GM12892 (cell line): ENCODE data around the gene USF2.

Experiments used
- POLR2A ChIP-seq: IDR thresholded peaks from 2 replicates; pipeline ENCODE4 v1.6.1; 2011; ENCODE audit warnings: low read depth, low read length, control low read depth
- POLR2AphosphoS5 ChIP-seq: IDR thresholded peaks from 2 replicates; pipeline ENCODE4 v1.6.1; 2011; ENCODE audit warnings: low read depth, low read length, control low read depth
- TAF1 ChIP-seq: IDR thresholded peaks from 2 replicates; pipeline ENCODE4 v1.6.1; 2011; ENCODE audit warnings: low read depth, mild to moderate bottlenecking, control low read depth, low read length, borderline replicate concordance

DNA sequence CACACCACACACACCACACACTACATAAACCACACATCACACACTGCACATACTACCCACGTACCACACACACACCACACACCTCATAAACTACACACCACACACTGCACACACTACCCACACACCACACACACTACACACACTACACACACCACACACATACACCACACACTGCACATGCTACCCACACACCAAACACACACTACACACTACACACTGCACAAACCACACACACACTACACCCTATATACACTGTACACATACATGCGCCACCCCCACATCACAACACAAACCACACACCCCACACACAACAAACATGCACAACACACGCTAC, 28.7 kb downstream of the USF2 start:
- TF ChIP-seq POLR2A (no peak), POLR2AphosphoS5 (no peak), TAF1 (no peak)
